Nephron (organoid): ENCODE data around the gene ATP6V0B.

Experiments
- H3K27ac Mint-ChIP-seq, 3 experiments: 2 replicates each; pipeline ENCODE4 v1.8.0; 2020; ENCODE audit warnings: mixed read lengths in 3 of 3, mild to moderate bottlenecking in 2 of 3, moderate library complexity in 1 of 3
- H3K27me3 Mint-ChIP-seq: 2 replicates; pipeline ENCODE4 v1.8.0; 2021; ENCODE audit warnings: low read depth, mild to moderate bottlenecking, moderate library complexity, mixed read lengths
- H3K36me3 Mint-ChIP-seq: 2 replicates; pipeline ENCODE4 v1.8.0; 2020; ENCODE audit warnings: low read depth, mixed read lengths
- H3K4me1 Mint-ChIP-seq: 2 replicates; pipeline ENCODE4 v1.8.0; 2020; ENCODE audit warnings: mixed read lengths
- H3K4me3 Mint-ChIP-seq, 3 experiments: 2 replicates each; pipeline ENCODE4 v1.8.0; 2020; ENCODE audit warnings: mild to moderate bottlenecking in 3 of 3, mixed read lengths in 3 of 3, moderate library complexity in 2 of 3
- H3K9me3 Mint-ChIP-seq: 2 replicates; pipeline ENCODE4 v1.8.0; 2020; ENCODE audit warnings: mixed read lengths
- CTCF ChIP-seq, 3 experiments: fragments of 200-600 bp; sonication (generic); IDR thresholded peaks; one replicate each; pipeline ENCODE4 v1.5.0; 2021; ENCODE audit warnings: antibody characterized with exemption in 3 of 3; ENCODE audit not compliant: unreplicated experiment in 3 of 3

The ATP6V0B gene

GRCh38 chr1:43975249-43975961 is 645 bp downstream of the ATP6V0B start:
- peaks cover 25% of the 10 kb centered on the region for H3K36me3 Mint-ChIP-seq
- peak overlapping the region in 2 of 3 experiments; percentile 76 to 86 for H3K27ac Mint-ChIP-seq
- no peaks in the 10 kb centered on the region for H3K9me3 Mint-ChIP-seq
- peaks cover 49% of the 10 kb centered on the region for H3K4me1 Mint-ChIP-seq
- no peak for TF ChIP-seq CTCF (IDR thresholded peaks at IDR 0.05; ENCODE audit: unreplicated experiment in 3 of 3)
- H3K27me3 Mint-ChIP-seq, result no peaks in the 10 kb centered on the region
- H3K4me3 Mint-ChIP-seq, result peak overlapping the region; percentile 94 to 95 (median 94)

GRCh38 chr1:43976045-43976444 is 1.3 kb downstream of the ATP6V0B start:
- peak overlapping the region; percentile 94 to 95 (median 94) for H3K4me3 Mint-ChIP-seq
- H3K27ac Mint-ChIP-seq, result peak overlapping the region in 2 of 3 experiments; percentile 76 to 86
- peaks cover 29% of the 10 kb centered on the region for H3K36me3 Mint-ChIP-seq
- H3K9me3 Mint-ChIP-seq, result no peaks in the 10 kb centered on the region
- H3K4me1 Mint-ChIP-seq, result peaks cover 48% of the 10 kb centered on the region
- no peak for TF ChIP-seq CTCF (IDR thresholded peaks at IDR 0.05; ENCODE audit: unreplicated experiment in 3 of 3)
- no peaks in the 10 kb centered on the region for H3K27me3 Mint-ChIP-seq

GRCh38 chr1:43976890-43977289 is 2.1 kb downstream of the ATP6V0B start:
- H3K27ac Mint-ChIP-seq, result peak overlapping the region in 1 of 3 experiments; percentile 86
- H3K27me3 Mint-ChIP-seq, result no peaks in the 10 kb centered on the region
- TF ChIP-seq CTCF (IDR thresholded peaks at IDR 0.05; ENCODE audit: unreplicated experiment in 3 of 3), result no peak
- H3K9me3 Mint-ChIP-seq, result no peaks in the 10 kb centered on the region
- peak overlapping the region; percentile 94 to 95 (median 94) for H3K4me3 Mint-ChIP-seq
- peaks cover 48% of the 10 kb centered on the region for H3K4me1 Mint-ChIP-seq
- H3K36me3 Mint-ChIP-seq, result peaks cover 29% of the 10 kb centered on the region

- peak overlapping the region; percentile 94 to 95 (median 94) for H3K4me3 Mint-ChIP-seq
Measured at GRCh38 chr1:43977376-43978263, 2.9 kb downstream of the ATP6V0B start.

GRCh38 chr1:43978264-43978550 is 3.4 kb downstream of the ATP6V0B start:
- peak overlapping the region; percentile 94 to 95 (median 94) for H3K4me3 Mint-ChIP-seq
- H3K27ac Mint-ChIP-seq, result peak overlapping the region in 2 of 3 experiments; percentile 64 to 78
- peaks cover 57% of the 10 kb centered on the region for H3K4me1 Mint-ChIP-seq
- H3K36me3 Mint-ChIP-seq, result peaks cover 29% of the 10 kb centered on the region
- H3K27me3 Mint-ChIP-seq, result no peaks in the 10 kb centered on the region
- no peaks in the 10 kb centered on the region for H3K9me3 Mint-ChIP-seq
- no peak for TF ChIP-seq CTCF (IDR thresholded peaks at IDR 0.05; ENCODE audit: unreplicated experiment in 3 of 3)

More at GRCh38 chr1:43977376-43978263, 2.9 kb downstream of the ATP6V0B start:
- TF ChIP-seq CTCF (IDR thresholded peaks at IDR 0.05; ENCODE audit: unreplicated experiment in 3 of 3), result no peak
- H3K27ac Mint-ChIP-seq, result peak overlapping the region in 1 of 3 experiments; percentile 0
- H3K4me1 Mint-ChIP-seq, result peaks cover 51% of the 10 kb centered on the region
- no peaks in the 10 kb centered on the region for H3K27me3 Mint-ChIP-seq
- H3K36me3 Mint-ChIP-seq, result peaks cover 29% of the 10 kb centered on the region
- no peaks in the 10 kb centered on the region for H3K9me3 Mint-ChIP-seq
